ENCODE measurements around the gene SPINT2.

Gene SPINT2

DNA sequence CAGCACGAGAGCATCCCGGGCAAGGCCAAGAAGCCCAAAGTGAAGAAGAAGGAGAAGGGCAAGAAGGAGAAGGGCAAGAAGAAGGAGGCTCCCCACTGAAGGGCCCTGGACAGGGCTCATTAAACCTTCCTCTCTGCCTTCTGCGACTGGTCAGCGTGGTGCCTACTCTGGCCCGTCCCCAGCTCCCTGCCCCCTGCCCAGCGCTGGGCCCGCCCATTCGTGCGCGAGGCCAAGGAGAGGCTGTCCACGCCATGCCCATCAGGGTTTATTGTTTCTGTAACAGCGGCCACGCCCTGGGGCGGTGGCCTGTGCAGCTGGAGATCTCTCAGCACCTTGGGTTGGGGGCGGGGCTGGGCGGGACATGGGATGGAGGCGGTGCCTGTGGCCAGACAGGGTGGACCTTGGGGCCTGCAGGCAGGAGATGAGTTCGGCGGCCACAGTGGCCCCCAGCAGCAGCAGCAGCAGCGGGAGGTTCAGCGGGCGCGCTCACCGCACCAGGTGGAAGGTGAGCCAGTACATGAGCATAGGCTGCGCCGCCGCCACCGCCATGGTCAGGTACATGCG lies 40.6 kb downstream of the SPINT2 start:
- no peak for DNase-seq
- Histone ChIP-seq H3K27ac (no peak overlapping the region), H3K4me3 (ENCODE audit: low read depth, low read length) (no peak overlapping the region), H3K36me3 (replicated peaks) (peaks cover 35% of the 10 kb centered on the region), H3K27me3 (replicated peaks) (no peaks in the 10 kb centered on the region)
- TF ChIP-seq, protein P1, sequence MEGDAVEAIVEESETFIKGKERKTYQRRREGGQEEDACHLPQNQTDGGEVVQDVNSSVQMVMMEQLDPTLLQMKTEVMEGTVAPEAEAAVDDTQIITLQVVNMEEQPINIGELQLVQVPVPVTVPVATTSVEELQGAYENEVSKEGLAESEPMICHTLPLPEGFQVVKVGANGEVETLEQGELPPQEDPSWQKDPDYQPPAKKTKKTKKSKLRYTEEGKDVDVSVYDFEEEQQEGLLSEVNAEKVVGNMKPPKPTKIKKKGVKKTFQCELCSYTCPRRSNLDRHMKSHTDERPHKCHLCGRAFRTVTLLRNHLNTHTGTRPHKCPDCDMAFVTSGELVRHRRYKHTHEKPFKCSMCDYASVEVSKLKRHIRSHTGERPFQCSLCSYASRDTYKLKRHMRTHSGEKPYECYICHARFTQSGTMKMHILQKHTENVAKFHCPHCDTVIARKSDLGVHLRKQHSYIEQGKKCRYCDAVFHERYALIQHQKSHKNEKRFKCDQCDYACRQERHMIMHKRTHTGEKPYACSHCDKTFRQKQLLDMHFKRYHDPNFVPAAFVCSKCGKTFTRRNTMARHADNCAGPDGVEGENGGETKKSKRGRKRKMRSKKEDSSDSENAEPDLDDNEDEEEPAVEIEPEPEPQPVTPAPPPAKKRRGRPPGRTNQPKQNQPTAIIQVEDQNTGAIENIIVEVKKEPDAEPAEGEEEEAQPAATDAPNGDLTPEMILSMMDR (IDR thresholded peaks at IDR 0.05; ENCODE audit: low read depth, low read length, missing control alignments) = no peak
- in situ Hi-C loops (cut with HindIII; ENCODE audit: low pct_ligation_motif_present, low sequenced_read_pairs) = no loop called here

- TF ChIP-seq, protein P1 (IDR thresholded peaks at IDR 0.05; ENCODE audit: low read depth, low read length, missing control alignments) = no peak
- in situ Hi-C loops (cut with HindIII; ENCODE audit: low pct_ligation_motif_present, low sequenced_read_pairs) = no loop called here
- Histone ChIP-seq H3K4me3 (ENCODE audit: low read depth, low read length) (no peak overlapping the region), H3K27ac (no peak overlapping the region), H3K27me3 (replicated peaks) (no peaks in the 10 kb centered on the region), H3K36me3 (replicated peaks) (peaks cover 35% of the 10 kb centered on the region)
- no peak for DNase-seq
Observed at GRCh38 chr19:38306236-38306635, 41.9 kb downstream of the SPINT2 start.

GRCh38 chr19:38307076-38307475 lies 42.7 kb downstream of the SPINT2 start:
- peaks cover 35% of the 10 kb centered on the region for H3K36me3 ChIP-seq (replicated peaks)
- DNase-seq = no peak
- H3K27ac ChIP-seq = no peak overlapping the region
- no peaks in the 10 kb centered on the region for H3K27me3 ChIP-seq (replicated peaks)
- TF ChIP-seq, protein P1 (IDR thresholded peaks at IDR 0.05; ENCODE audit: low read depth, low read length, missing control alignments) = no peak
- no peak overlapping the region for H3K4me3 ChIP-seq (ENCODE audit: low read depth, low read length)
- in situ Hi-C loops (cut with HindIII; ENCODE audit: low pct_ligation_motif_present, low sequenced_read_pairs) = no loop called here

DNA sequence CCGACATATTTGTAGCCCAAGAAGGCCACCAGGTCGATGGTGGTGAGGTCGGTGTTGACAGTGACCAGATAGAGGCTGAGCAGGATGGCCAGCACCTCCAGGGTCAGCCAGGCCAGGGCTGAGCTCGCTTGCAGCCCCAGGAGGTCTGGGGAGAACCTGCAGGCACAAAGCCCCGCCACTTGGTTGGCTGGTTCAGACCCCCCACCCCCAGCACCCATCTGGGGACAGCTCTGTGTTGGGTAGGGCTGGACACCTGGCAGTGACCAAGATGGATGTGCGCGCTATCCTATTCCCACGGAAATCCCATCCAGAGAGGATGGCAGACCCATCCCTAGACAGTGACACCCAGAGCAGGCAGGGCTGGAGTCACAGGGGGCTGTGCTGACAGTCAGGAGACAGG lies 43.2 kb downstream of the SPINT2 start:
- no peaks in the 10 kb centered on the region for H3K27me3 ChIP-seq (replicated peaks)
- TF ChIP-seq, protein P1 (IDR thresholded peaks at IDR 0.05; ENCODE audit: low read depth, low read length, missing control alignments) = no peak
- H3K4me3 ChIP-seq (ENCODE audit: low read depth, low read length) = no peak overlapping the region
- DNase-seq = no peak
- no peak overlapping the region for H3K27ac ChIP-seq
- in situ Hi-C loops (cut with HindIII; ENCODE audit: low pct_ligation_motif_present, low sequenced_read_pairs) = no loop called here
- H3K36me3 ChIP-seq (replicated peaks) = peaks cover 35% of the 10 kb centered on the region

DNA sequence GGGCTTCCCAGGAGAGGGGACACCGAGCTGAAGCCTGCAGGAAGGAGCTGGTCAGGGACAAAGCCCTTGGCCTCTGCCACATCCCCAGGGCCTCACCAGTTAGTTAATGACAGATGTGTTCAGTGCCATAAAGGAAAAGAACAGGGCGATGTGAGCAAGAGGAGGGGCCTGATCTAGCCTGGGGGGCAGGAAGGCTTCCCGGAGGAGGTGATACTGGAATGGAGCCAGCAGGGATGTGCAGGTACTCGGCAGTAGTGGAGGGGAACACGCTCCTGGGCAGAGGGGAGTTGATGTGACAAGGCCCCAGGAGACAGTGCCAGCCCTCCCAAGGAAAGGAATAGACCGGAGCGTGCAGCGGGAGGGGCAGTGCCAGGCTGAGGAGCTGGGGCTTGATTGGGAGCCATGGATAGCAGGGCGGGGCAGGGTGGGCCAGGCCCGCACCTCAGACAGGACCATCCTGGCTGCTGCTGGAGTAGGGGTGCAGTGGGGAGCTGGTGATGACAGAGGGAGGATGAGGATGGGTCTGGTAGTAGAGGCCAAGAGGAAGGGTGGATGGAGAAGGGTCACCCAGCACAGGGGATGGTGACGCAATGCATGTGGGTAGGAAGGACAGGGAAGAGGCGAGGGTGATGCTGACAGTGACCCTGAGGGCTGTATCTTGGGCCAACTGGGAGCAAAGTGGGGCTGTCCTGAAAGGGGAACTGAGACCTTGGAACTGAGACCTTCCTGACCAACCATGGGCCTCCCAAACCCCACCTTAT lies 43.8 kb downstream of the SPINT2 start:
- in situ Hi-C loops (cut with HindIII; ENCODE audit: low pct_ligation_motif_present, low sequenced_read_pairs) = no loop called here

More for the DNA sequence above, 43.8 kb downstream of the SPINT2 start:
- Histone ChIP-seq H3K36me3 (replicated peaks) (peaks cover 35% of the 10 kb centered on the region), H3K4me3 (ENCODE audit: low read depth, low read length) (no peak overlapping the region), H3K27ac (no peak overlapping the region), H3K27me3 (replicated peaks) (no peaks in the 10 kb centered on the region)
- TF ChIP-seq, protein P1 (IDR thresholded peaks at IDR 0.05; ENCODE audit: low read depth, low read length, missing control alignments) = no peak
- no peak for DNase-seq
